Fibroblast of lung (primary cell): ENCODE data around the gene PNPO.

Source experiments
- CTCF ChIP-seq, 2 donors: IDR thresholded peaks in 1 of 2; conservative IDR thresholded peaks in 1 of 2; 1 replicate in 1 of 2; 2 replicates in 1 of 2; pipeline ENCODE4 v1.5.1; 2011 to 2012; ENCODE audit warnings: low read length in 2 of 2, control low read depth in 1 of 2, inconsistent platforms in 1 of 2, low read depth in 1 of 2, mild to moderate bottlenecking in 1 of 2
- EZH2 ChIP-seq: IDR thresholded peaks from 2 replicates; pipeline ENCODE4 v1.5.1; 2012; ENCODE audit warnings: low read length, control low read depth, mild to moderate bottlenecking; ENCODE audit errors: missing control alignments

- no peak for TF ChIP-seq CTCF (conservative IDR thresholded peaks at IDR 0.05 in 1 of 2, IDR thresholded peaks at IDR 0.05 in 1 of 2; ENCODE audit: low read depth in 1 of 2, low read length in 2 of 2)
- no peak for TF ChIP-seq EZH2
These were observed 48.3 kb downstream of the PNPO start for GRCh38 chr17:47989700-47990099.
